Neural progenitor cell (in vitro differentiated cells): ENCODE results near the gene TRIM28. TPM values are rescaled to one million over a fixed set of nuclear protein-coding genes. Genes with fewer than 3 reads are reported as not detected.
A peak's percentile ranks its signal among the peaks of the same experiment; 100 is the strongest.

Experiments used
- DNase-seq: peaks from one replicate; pipeline ENCODE4 v3.0.0-alpha.2; 2016; ENCODE audit warnings: low spot score
- H2AFZ ChIP-seq: fragments of 200-600 bp; sonication (generic); replicated peaks from 2 replicates; pipeline ENCODE4 v1.6.1; 2016; ENCODE audit warnings: antibody characterized with exemption
- H3F3A ChIP-seq: fragments of 200-600 bp; sonication (generic); 2 replicates; pipeline ENCODE4 v1.6.1; 2016; ENCODE audit warnings: antibody characterized with exemption, low read depth
- H3K27ac ChIP-seq: fragments of 200-600 bp; sonication (generic); 2 replicates; pipeline ENCODE4 v1.5.1; 2016; ENCODE audit warnings: mild to moderate bottlenecking
- H3K27me3 ChIP-seq: fragments of 200-600 bp; sonication (generic); 2 replicates; pipeline ENCODE4 v1.6.1; 2016; ENCODE audit warnings: mild to moderate bottlenecking, moderate library complexity
- H3K36me3 ChIP-seq: fragments of 200-600 bp; sonication (generic); 2 replicates; pipeline ENCODE4 v1.5.1; 2016
- H3K4me1 ChIP-seq: fragments of 200-600 bp; sonication (generic); 2 replicates; pipeline ENCODE4 v1.6.1; 2016; ENCODE audit warnings: mixed run types
- H3K4me2 ChIP-seq: fragments of 200-600 bp; sonication (generic); 2 replicates; pipeline ENCODE4 v1.6.1; 2016
- H3K4me3 ChIP-seq: fragments of 200-600 bp; sonication (generic); 2 replicates; pipeline ENCODE4 v1.5.1; 2016
- H3K79me2 ChIP-seq: fragments of 200-600 bp; sonication (generic); 2 replicates; pipeline ENCODE4 v1.6.1; 2016; ENCODE audit warnings: low read depth
- H3K9ac ChIP-seq: fragments of 200-600 bp; sonication (generic); 2 replicates; pipeline ENCODE4 v1.6.1; 2016
- H3K9me3 ChIP-seq: fragments of 200-600 bp; sonication (generic); 2 replicates; pipeline ENCODE4 v1.5.1; 2016; ENCODE audit warnings: low read depth
- H4K20me1 ChIP-seq: fragments of 200-600 bp; sonication (generic); 2 replicates; pipeline ENCODE4 v1.6.1; 2016; ENCODE audit warnings: low read depth
- H3K27ac Mint-ChIP-seq: 3 replicates; pipeline ENCODE4 v1.8.0; 2021; ENCODE audit warnings: mixed read lengths
- H3K27me3 Mint-ChIP-seq: 2 replicates; pipeline ENCODE4 v1.8.0; 2022; ENCODE audit warnings: low read depth, mild to moderate bottlenecking, inconsistent platforms, moderate library complexity, mixed read lengths; ENCODE audit not compliant: insufficient read depth
- H3K36me3 Mint-ChIP-seq: 3 replicates; pipeline ENCODE4 v1.8.0; 2021; ENCODE audit warnings: mixed read lengths
- H3K4me1 Mint-ChIP-seq: 3 replicates; pipeline ENCODE4 v1.8.0; 2021; ENCODE audit warnings: mixed read lengths
- H3K4me3 Mint-ChIP-seq: 3 replicates; pipeline ENCODE4 v1.8.0; 2021; ENCODE audit warnings: mild to moderate bottlenecking, moderate library complexity, mixed read lengths
- H3K9me3 Mint-ChIP-seq: 3 replicates; pipeline ENCODE4 v1.8.0; 2020; ENCODE audit warnings: mixed read lengths
- EZH2 ChIP-seq: fragments of 200-600 bp; sonication (generic); IDR thresholded peaks from 2 replicates; pipeline ENCODE4 v1.6.1; 2017; ENCODE audit warnings: antibody characterized with exemption, mild to moderate bottlenecking, moderate library complexity
- EZH2phosphoT487 ChIP-seq: fragments of 200-600 bp; sonication (generic); IDR thresholded peaks from 2 replicates; pipeline ENCODE4 v1.6.1; 2017; ENCODE audit warnings: antibody characterized with exemption
- total RNA-seq: library from RNA; depleted of rRNA; stranded (reverse); fragments of >200 nt; gene quantifications from 2 replicates; pipeline ENCODE4 v1.2.3, GENCODE V29; 2015; ENCODE audit warnings: low replicate concordance
- TF ChIP-seq, protein P1 (sequence below): fragments of 200-600 bp; sonication (generic); IDR thresholded peaks from 2 replicates; pipeline ENCODE4 v1.5.1; 2017; ENCODE audit warnings: antibody characterized with exemption, mild to moderate bottlenecking

The TRIM28 gene
- total RNA-seq, 1 donor from 2014 or later, result 390 TPM

DNA sequence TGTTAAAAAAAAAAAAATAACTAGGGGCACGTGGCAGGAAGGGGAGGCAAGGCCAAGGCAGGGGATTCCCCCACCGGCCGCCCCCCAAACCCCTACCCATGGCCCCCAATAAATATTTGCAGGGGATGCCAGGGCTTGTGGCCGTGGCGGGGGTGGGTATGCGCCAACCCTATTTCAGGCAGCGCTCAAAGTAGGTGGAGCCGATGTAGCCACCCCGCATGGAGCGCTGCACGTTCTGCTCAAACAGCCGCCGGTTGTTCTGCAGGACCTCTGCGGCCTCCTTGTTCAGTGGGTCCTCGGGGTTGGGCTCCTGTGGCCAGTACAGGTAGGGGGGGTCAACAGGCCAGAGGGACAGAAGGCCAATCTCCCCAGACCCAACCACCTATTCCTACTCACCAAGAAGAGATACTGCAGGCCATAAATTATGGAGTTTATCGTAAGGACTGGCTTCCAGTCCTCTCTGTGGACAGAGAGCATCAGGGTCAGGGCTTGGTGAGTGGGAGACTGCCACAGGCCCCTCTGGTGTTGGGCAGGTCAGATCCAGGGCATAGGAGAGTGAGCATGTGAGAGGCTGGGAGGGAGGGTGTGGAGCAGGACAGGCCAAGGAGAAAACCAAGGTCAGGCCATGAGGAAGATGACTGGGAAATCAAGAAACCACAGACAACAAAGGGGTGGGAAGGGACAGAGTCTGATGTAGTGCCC, 12.2 kb downstream of the TRIM28 start:
- Histone ChIP-seq H3K9ac (no peak overlapping the region), H3K36me3 (no peaks in the 10 kb centered on the region), H2AFZ (no peak overlapping the region), H3K27ac (peak overlapping the region; percentile 78), H3K9me3 (no peaks in the 10 kb centered on the region), H3K79me2 (peaks cover 53% of the 10 kb centered on the region), H4K20me1 (peaks cover 20% of the 10 kb centered on the region), H3K27me3 (no peaks in the 10 kb centered on the region), H3K4me2 (no peak overlapping the region), H3F3A (peaks cover 85% of the 10 kb centered on the region), H3K4me3 (no peak overlapping the region), H3K4me1 (peaks cover 23% of the 10 kb centered on the region)
- Mint-ChIP-seq H3K4me1 (peaks cover 51% of the 10 kb centered on the region), H3K27ac (peak overlapping the region; percentile 90), H3K36me3 (peaks cover 21% of the 10 kb centered on the region), H3K27me3 (peaks cover 19% of the 10 kb centered on the region), H3K9me3 (no peaks in the 10 kb centered on the region), H3K4me3 (peak overlapping the region; percentile 97)
- no peak for DNase-seq
- TF ChIP-seq EZH2phosphoT487, result no peak
- TF ChIP-seq, protein P1, sequence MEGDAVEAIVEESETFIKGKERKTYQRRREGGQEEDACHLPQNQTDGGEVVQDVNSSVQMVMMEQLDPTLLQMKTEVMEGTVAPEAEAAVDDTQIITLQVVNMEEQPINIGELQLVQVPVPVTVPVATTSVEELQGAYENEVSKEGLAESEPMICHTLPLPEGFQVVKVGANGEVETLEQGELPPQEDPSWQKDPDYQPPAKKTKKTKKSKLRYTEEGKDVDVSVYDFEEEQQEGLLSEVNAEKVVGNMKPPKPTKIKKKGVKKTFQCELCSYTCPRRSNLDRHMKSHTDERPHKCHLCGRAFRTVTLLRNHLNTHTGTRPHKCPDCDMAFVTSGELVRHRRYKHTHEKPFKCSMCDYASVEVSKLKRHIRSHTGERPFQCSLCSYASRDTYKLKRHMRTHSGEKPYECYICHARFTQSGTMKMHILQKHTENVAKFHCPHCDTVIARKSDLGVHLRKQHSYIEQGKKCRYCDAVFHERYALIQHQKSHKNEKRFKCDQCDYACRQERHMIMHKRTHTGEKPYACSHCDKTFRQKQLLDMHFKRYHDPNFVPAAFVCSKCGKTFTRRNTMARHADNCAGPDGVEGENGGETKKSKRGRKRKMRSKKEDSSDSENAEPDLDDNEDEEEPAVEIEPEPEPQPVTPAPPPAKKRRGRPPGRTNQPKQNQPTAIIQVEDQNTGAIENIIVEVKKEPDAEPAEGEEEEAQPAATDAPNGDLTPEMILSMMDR, result no peak

- no peaks in the 10 kb centered on the region for H3K9me3 Mint-ChIP-seq
- Histone ChIP-seq H4K20me1 (peaks cover 15% of the 10 kb centered on the region), H2AFZ (no peak overlapping the region), H3K4me2 (peak overlapping the region; percentile 98), H3K4me1 (peaks cover 23% of the 10 kb centered on the region), H3K9ac (peak overlapping the region; percentile 94), H3F3A (peaks cover 83% of the 10 kb centered on the region), H3K27me3 (peaks cover under 1% of the 10 kb centered on the region), H3K9me3 (no peaks in the 10 kb centered on the region), H3K36me3 (no peaks in the 10 kb centered on the region), H3K79me2 (peaks cover 53% of the 10 kb centered on the region), H3K4me3 (peak overlapping the region; percentile 65), H3K27ac (no peak overlapping the region)
- H3K27me3 Mint-ChIP-seq, result peaks cover 20% of the 10 kb centered on the region
- peaks cover 21% of the 10 kb centered on the region for H3K36me3 Mint-ChIP-seq
- peaks cover 51% of the 10 kb centered on the region for H3K4me1 Mint-ChIP-seq
- peak overlapping the region; percentile 97 for H3K4me3 Mint-ChIP-seq
- no peak for TF ChIP-seq EZH2
- TF ChIP-seq, protein P1, result no peak
- no peak for TF ChIP-seq EZH2phosphoT487
- peak overlapping the region; percentile 90 for H3K27ac Mint-ChIP-seq
- DNase-seq, result no peak
Measured at GRCh38 chr19:58556622-58557220, 12.9 kb downstream of the TRIM28 start.

DNA sequence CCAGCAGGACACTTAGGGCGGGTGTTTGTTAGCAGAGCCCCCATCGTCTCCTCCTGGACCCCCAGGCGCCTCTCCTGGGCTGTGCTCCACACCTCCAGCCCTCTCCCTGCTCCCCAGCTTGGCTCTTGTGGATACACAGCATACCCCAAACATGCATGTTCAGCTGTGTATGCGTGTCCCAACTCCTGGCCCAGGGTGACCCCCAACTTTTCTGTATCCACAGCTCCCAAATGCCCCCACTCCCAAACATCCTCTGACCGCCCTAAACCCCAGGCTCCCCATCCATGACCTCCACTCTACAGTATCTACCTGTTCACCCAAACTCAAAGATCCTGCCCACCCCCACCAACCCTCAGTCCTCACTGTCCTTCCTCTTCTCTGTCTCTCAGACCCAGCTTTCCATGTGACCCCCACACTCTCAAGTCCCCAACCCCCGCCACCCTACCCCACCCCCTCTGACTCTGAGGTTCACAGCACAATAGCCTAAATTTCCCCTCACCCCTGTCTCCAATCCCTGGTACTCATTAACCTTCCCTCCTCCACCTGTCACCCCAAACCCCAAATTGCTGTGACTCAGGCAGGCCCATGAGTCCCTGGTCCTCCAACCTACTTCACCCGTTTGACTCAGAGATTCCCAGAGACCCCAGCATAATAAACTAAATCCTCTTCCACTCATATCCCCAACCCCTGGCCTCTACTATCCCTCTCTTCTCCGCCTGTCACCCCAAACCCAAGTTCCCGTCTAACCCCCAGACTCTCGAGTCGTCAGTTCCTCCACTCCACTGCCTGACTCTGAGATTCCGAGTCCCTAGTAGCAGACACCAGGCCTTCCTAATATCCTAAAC, 13.6 kb downstream of the TRIM28 start:
- H3K4me1 ChIP-seq, result peaks cover 23% of the 10 kb centered on the region
- peak overlapping the region; percentile 61 for H3K27ac ChIP-seq

More for the DNA sequence above, 13.6 kb downstream of the TRIM28 start:
- Histone ChIP-seq H4K20me1 (peaks cover 15% of the 10 kb centered on the region), H3K36me3 (no peaks in the 10 kb centered on the region), H3K79me2 (peaks cover 52% of the 10 kb centered on the region), H3K27me3 (peaks cover 7% of the 10 kb centered on the region), H2AFZ (no peak overlapping the region), H3K4me3 (peak overlapping the region; percentile 65), H3K9ac (peak overlapping the region; percentile 94), H3K4me2 (peak overlapping the region; percentile 98), H3K9me3 (no peaks in the 10 kb centered on the region), H3F3A (peaks cover 76% of the 10 kb centered on the region)
- peaks cover 19% of the 10 kb centered on the region for H3K36me3 Mint-ChIP-seq
- H3K4me1 Mint-ChIP-seq, result peaks cover 51% of the 10 kb centered on the region
- H3K9me3 Mint-ChIP-seq, result no peaks in the 10 kb centered on the region
- peak overlapping the region; percentile 96 for H3K27ac Mint-ChIP-seq
- TF ChIP-seq, protein P1, result no peak
- TF ChIP-seq EZH2phosphoT487 (no peak), EZH2 (no peak)
- DNase-seq, result no peak
- peaks cover 20% of the 10 kb centered on the region for H3K27me3 Mint-ChIP-seq
- peak overlapping the region; percentile 97 for H3K4me3 Mint-ChIP-seq
